ENCODE measurements around the gene EFNA4.

DNA sequence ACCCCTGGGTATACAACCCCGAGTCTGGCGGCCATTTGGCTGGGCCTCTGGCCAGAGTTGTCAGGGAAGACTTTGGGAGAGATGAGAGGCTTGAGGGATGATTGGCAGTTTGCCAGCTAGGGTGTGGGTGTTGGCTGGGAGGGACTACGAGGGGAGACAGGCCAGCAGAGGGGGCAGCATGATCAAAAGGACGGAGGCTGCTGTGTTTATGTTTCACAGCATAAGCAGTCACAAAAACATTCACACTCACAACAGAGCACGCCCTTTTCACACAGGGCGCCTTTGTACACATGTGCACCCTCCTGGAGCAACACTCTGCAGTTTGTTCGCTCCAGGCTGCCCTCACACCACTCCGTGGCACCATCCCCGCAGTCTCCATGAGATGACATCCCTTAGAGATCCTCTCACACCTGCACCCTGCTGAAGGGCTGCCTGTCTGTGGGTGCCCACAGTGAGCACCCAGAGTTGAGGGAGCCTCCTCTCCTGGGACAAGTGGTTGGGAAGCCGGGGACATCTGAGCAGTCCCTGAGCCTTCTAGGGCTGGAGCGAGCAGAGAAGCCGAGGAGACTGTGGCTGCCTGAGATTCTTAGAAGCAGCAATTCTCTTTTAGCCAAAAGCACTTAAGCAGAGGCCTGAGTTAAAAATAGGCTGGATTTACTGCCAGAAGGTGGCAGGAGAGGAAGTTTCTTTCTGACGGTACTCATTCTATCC lies 30.5 kb downstream of the EFNA4 start:
- no peak for TF ChIP-seq ZBTB21 (CRISPR knock-in tag; IDR thresholded peaks at IDR 0.05; ENCODE audit: borderline replicate concordance)
- no peak for TF ChIP-seq NFE2L1 (CRISPR knock-in tag; IDR thresholded peaks at IDR 0.05)
- TF ChIP-seq, protein P1, sequence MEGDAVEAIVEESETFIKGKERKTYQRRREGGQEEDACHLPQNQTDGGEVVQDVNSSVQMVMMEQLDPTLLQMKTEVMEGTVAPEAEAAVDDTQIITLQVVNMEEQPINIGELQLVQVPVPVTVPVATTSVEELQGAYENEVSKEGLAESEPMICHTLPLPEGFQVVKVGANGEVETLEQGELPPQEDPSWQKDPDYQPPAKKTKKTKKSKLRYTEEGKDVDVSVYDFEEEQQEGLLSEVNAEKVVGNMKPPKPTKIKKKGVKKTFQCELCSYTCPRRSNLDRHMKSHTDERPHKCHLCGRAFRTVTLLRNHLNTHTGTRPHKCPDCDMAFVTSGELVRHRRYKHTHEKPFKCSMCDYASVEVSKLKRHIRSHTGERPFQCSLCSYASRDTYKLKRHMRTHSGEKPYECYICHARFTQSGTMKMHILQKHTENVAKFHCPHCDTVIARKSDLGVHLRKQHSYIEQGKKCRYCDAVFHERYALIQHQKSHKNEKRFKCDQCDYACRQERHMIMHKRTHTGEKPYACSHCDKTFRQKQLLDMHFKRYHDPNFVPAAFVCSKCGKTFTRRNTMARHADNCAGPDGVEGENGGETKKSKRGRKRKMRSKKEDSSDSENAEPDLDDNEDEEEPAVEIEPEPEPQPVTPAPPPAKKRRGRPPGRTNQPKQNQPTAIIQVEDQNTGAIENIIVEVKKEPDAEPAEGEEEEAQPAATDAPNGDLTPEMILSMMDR (IDR thresholded peaks at IDR 0.05) = no peak
- TF ChIP-seq SMAD3 (CRISPR knock-in tag; IDR thresholded peaks at IDR 0.05; ENCODE audit: borderline replicate concordance) = no peak
- TF ChIP-seq GABPB1 (CRISPR knock-in tag; IDR thresholded peaks at IDR 0.05) = no peak
- TF ChIP-seq, protein P2, sequence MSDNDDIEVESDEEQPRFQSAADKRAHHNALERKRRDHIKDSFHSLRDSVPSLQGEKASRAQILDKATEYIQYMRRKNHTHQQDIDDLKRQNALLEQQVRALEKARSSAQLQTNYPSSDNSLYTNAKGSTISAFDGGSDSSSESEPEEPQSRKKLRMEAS (CRISPR knock-in tag; IDR thresholded peaks at IDR 0.05) = no peak
- TF ChIP-seq, protein P3, sequence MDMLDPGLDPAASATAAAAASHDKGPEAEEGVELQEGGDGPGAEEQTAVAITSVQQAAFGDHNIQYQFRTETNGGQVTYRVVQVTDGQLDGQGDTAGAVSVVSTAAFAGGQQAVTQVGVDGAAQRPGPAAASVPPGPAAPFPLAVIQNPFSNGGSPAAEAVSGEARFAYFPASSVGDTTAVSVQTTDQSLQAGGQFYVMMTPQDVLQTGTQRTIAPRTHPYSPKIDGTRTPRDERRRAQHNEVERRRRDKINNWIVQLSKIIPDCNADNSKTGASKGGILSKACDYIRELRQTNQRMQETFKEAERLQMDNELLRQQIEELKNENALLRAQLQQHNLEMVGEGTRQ (CRISPR knock-in tag; IDR thresholded peaks at IDR 0.05) = no peak
- TF ChIP-seq NR2C2 (CRISPR knock-in tag; IDR thresholded peaks at IDR 0.05) = no peak

Measured in WTC11 (cell line).